Activated CD4-positive, alpha-beta T cell treated with anti-CD3 and anti-CD28 coated beads, Interleukin-2, Interleukin-6, amounts not matched to agents 100 ng/mL and 50 ng/mL, durations not matched to agents 16 hours and 8 hours (primary cell): Measurements from ENCODE around the gene C8B.
A peak's percentile ranks its signal among the peaks of the same experiment; 100 is the strongest.

Experiments
- DNase-seq: peaks from one replicate; pipeline ENCODE4 v3.0.0-alpha.2; 2020

Gene C8B

DNA sequence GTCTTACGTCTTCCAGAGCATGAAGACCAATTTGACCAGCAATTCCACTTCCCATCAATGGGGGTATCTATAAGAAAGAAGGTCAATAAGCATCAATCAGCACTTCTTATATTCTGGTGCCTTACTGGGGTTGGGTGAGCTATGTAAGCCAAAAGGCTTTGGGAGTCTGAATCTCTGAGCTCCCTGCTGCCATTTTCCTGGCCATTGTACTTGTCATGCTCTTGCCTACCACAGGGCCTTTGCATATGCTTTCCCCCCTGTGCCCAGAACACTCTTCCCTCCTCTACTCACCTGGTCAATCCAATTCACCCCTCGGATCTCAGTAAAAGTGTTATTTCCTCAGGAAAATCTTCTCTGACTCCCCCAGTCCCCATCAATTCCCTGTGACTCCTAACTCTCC lies 36.3 kb downstream of the C8B start:
- no peak for DNase-seq

DNA sequence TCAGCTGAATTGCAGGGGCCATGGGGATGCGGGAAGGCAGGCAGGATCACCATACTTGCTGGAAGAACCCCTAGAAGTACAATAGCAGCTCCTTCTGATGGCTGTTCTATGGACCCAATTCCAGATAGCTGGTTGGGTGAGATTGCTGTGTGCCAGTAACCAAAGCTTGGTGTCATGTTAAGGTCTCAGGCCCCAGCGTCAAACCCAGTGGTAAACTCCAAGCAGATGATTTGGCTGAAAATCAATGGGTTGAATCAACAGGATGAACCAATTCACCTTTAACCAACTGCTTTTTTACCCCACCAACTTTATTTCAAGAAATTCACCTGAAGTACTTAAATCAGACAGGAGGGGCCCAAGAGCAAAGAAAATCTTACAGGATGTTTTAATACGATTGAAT lies 37.8 kb downstream of the C8B start:
- DNase-seq: no peak

DNA sequence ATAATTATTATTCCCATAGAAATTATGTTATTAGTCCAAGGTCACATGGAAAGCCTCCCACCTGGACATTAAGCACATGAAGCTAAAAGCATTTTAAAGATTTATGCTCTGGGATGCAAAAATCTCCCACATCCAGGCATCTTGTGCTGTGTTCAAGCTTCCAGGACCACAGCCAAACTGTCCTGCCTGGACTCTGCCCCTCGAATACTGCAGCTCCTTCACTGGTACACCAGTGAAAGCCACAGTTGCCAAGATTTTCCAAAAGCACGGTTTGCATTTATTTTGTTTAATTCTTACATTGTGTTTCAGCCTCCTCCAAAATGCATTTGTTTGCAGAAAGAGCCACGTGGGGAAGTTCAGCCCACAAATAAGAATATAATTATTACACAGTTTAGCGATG lies 38.6 kb downstream of the C8B start:
- DNase-seq: no peak

DNA sequence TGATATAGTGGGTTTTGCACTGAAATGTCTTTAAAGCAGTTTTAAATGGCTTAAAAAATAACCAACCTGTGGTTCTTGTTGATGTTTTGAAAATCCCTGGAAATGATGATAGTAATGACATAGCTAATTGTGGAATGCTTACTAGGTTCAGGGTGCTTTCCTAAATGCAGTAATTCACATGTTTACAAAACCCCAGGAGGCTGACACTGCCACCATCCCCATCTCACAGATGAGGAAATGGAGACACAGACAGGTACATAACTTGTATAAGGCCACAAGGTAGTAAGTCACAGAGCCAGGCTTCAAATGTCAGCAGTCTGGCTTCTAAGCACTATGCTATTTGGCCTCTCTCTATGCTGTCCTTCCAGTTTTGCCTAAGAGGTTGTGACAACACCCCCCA lies 40.6 kb downstream of the C8B start:
- DNase-seq: no peak

DNA sequence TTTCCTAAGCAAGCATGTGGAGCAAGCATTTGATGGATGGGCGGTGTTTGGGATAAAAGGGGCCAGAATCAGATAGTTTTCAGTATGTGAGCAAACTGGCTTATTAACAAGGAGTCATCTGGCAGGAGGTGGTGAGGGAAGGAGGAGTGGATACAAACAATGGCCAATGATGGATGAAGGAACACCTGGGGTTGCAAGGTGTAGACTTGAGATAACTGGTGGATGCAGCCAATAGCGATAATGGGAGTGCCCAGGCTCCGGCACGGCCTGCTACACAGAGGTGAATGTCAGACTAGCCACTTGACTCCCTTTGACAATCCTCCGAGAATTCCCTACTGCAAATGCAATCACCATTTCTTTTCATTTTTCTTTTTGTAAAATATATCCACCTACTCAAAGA lies 41.7 kb downstream of the C8B start:
- no peak for DNase-seq

DNA sequence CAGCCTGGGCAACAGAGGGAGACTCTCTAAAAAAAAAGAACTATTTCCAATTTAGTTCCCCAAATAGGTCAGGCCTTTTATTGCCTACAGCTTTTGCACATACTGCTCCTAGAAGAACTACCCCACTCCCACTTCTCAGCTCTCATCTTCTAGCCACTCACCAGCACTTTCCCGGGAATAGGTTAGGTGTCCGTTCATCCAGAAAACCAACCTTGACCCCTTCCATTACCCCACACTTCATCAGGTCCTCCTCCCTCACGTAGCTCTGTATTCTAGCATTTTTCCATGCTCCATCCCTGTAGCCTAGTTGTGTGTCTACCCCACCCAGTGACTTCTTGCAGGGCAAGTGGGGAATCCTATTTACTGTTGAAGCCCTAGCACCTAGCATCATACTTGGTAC lies 42.6 kb downstream of the C8B start:
- DNase-seq: no peak

DNA sequence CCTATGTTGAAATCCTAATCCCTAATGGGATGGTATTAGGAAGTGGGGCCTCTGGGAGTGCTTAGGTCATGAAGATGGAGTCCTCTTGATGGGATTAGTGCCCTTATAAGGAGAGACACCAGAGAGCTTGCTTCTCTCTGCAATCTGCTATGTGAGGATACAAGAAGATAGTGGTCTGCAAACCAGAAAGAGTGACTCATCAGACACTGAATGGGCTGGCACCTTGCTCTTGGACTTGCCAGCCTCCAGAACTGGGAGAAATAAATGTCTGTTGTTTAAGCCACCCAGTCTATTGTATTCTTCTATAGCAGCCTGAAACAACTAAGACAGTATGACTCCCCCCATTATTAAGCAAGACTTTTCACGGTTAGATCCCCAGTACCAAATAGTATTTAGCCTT lies 43.3 kb downstream of the C8B start:
- DNase-seq: no peak

DNA sequence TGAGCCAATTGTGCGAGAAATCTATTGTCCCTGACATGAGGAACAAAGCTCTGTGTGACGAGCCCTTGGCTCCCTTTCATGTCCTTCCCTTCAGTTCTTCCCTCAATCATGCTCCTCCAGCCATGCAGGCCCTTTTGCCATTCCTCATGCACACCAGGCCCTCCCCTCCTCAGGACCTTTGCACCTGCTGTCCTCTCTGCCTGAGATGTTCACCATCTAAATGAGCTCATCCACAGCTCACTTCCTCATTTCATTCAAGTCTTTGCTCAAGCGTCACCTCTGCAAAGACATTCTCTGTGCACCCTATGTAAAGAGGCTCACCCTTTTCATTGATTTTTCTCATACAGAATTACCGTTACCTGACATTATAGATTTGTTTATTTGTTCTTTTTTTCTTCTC lies 43.7 kb downstream of the C8B start:
- no peak for DNase-seq

DNA sequence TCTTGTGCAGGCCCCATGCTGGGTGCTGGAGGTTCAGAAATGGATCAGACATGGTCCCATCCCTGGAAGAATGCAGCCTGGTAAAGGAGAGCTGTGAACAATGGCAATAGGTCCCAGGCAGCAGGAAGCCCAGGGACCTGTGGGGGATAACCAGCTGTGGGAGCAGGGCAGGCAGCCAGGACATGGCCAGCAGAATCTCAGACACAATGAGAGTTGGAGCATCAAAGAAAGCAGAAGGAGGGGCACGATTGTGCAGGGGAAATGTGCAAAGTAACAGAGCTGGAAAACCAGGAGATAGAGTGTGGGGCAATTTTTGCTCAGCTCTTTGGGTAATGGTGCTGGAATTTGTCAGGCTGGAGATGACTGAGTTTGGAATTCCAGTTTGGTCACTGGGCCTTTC lies 44.3 kb downstream of the C8B start:
- no peak for DNase-seq

DNA sequence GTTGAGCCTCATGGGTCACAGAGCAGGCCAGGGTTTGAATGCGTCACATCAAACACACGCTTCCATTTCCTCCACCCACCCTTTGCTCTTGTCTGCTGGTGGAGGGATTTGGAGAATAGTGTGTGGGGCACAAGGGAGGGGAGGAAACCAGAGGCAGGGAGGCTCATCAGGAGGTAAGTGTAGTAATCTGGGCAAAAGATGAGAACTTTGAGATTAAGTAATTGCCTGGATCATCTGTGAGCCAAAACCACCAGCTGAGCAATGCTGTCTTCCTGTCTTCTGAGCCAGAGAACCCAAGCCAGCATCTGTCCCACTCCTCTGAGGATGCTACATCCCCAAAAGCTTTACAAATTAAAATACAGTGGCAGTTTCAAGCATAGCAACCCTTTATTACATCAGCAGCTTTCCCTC lies 45.2 kb downstream of the C8B start:
- DNase-seq: no peak

DNA sequence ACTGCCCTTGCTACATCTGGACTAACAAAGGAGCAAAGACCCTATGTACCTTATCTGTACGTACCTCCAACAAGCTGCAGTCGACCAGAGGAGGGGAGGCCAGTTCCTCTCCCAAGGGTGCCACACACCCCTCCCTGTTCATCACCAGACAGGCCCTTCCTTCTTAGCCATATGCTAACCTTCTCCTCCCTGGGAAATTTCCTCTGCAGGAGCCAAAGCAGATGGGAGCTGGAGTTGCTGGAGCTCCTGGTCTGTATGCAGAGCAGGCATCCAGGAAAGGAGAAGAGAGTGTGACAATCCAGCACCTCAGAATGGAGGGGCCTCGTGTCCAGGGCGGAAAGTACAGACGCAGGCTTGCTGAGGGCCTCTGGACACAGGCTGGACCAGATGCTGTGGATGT lies 48.5 kb downstream of the C8B start:
- DNase-seq: no peak

DNA sequence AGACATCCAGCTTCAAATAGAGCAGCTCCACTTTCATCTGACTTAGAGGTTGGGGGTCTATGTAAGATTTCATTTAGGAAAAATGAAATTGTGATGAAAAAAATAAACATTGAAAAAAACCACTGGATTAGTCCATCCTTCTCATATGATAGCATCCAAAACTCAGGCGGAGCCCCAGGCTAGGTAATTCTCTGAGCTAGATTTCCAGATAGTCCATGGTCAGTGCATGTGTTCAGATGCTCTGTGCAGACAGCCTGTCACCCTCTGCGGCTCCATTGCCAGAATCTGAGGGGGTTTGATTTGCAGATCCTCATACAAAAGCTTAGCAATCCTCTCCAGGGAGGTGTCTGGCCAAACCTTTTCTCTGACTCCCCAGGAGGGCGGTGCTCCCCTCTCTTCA lies 49.2 kb downstream of the C8B start:
- no peak for DNase-seq

DNA sequence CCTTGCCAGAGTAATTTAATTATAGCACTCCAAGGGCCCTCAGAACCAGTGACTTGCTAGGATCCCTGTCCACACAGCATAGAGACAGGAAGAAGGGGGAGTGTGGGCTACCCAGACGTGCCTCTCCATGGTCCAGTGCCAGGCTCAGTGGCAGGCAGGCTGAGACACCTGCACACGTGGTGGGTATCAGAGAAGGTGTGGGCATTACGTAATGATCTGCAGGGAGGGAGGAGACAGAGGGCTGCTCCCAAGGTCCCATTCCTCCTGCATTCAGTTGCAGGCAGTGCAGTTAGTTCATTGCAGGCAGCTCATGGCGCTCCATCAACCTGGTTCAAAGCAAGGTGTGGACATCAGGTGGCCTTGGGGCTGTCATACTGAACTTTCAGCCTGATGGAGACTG lies 49.9 kb downstream of the C8B start:
- no peak for DNase-seq

DNA sequence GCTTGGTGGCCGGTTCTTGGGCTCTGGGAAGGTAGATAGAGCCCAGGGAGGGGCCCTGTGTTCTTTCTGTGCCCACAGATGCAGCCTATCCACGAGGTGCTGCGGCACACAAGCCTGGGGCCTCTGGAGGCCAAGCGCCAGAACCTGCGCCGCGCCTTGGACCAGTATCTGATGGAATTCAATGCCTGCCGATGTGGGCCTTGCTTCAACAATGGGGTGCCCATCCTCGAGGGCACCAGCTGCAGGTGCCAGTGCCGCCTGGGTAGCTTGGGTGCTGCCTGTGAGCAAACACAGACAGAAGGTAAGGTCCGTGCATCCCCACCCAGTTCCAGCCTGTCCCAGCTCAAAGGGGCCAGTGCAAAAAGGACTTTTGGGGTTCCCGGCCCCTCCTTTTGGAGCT lies 53.5 kb downstream of the C8B start:
- DNase-seq: no peak

DNA sequence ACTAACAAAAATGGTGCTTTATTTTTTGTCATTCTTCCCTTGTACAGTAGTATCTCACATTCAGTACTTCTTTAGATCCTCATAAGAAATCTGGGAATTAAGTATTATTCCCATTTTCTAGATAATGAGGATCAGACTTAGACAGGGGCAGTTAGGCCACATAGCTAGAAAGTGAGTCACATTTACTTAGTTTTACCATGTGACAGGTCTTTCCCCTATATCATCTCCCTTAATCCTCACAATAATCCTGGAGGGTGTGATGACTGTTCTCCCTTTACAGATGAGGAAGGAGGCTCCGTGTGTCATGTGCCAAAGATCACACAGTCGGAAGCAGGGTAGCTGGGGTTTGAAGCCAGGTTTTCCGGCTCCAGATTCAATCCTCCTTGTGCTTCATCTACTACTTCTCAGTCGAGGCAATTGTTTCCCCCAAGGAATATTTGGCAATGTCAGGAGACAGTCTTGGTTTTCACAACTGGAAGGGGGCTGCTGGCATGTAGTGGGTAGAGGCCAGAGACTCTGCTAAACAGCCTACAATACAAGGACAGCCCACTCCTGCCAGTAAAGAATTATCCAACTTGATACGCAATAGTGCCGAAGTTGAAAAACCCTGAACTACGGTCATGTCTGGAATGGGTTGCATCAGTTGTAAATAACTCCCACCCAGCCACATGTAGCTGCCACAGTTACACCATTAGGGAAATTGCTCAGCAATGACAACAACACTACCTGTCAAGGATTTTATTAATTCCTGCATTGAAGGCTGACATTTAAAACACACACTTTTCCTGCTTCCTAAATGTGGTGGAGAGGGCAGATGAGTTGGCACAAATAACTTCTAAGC lies 54.5 kb downstream of the C8B start:
- no peak for DNase-seq

DNA sequence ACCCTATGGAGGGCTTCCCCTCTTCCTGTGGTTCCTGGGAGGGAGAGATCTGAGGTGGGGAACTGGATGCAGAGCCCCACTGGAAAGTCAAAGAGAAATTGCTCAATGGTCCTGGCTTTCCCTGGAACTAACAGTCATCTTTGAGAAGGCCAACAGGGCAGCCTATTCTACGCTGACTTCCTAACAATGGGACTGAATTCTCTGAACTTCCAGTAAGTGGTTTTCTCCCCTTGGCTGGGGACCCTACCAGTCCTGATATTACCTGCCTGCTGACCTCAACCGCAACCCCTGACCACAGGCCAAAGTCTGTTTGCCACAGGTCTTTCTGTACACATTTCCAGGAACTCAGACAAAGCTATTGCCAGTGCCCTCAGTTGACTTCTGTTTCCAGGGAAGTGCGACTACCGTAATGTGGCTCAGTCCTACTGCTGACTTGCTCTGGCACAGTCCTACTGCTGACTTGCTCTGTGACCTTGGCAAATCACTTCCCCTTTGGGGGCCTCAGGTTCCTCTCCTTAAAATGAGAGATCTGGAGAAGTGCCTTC lies 55.3 kb downstream of the C8B start:
- DNase-seq: peak; percentile 1

DNA sequence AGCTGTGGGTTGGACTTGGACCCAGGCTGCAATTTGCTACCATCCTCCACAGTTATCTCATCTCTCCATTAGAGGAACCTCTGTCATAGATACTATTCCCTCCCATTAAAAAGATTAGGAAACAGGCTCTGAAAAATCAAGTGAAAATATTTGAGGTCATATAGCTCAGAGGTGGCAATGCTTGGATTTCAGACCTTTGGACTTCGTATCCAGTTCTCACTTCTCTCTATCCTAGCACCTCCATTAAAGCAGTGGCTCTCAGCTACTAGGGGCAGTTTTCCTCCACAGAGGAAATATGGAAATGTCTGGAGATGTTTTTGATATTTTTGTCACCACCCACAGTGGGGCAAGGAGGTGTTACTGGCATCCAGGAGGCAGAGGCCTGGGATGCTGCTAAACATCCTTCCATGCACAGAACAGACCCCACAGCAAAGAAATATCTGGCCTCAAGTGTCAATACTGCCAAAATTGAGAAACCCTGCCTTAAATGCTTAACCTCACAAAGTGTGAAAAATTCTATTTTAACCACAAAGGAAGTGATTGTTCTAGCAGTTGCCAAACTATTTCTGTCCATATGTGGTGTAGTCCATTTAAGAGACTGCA lies 57.1 kb downstream of the C8B start:
- no peak for DNase-seq

DNA sequence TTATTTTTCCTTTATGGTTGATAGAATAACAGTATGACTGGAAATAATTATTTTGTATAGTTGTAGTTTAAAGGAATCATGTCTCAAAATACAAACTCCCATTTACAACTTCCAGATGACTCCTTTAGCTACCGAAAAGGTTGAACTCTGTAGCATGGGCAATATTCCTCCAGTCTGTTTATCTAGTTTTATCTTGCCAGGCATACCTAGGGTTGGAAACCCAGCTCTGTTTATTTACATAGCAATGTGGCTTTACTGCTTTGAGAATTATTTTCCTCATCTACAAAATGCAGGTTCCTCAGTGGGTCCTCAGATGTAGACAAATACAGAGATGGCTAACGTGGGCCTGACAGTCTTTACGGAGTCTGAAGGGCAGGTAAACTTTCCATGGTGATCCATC lies 60.1 kb downstream of the C8B start:
- no peak for DNase-seq

DNA sequence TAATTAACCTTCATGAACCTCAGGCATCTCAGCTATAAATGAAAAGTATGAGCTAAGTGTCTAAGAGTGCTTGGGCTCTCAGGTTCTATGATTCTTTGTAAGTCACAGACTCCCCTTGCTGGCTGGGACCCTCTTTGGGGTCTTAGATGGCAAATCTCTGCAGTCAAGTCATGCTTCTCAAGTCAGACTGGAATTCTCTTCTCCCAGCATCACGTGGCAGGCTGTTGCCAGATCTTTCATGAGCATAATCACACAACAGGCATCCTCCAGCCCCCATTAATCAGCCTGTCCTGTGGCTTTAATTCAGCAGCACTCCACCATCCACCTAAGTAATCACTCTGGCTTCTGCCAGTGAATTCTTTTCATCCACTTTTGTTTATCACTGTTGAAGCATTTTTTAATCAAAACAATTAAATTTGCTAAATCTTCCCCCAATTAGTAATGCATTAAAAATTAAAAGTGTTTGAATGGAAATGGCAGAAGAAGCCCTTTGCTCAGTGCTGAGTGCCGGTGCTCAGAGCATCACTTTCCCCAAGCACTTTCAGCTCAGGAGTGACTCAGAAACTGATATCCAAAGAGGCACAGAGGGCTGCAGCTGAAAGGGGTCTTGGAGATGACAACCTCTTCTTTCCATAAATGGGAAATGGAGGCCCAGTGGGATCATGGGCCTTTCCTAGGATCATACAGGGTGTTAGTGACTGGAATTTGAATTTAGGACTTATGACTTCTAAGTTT lies 61.0 kb downstream of the C8B start:
- DNase-seq: no peak

DNA sequence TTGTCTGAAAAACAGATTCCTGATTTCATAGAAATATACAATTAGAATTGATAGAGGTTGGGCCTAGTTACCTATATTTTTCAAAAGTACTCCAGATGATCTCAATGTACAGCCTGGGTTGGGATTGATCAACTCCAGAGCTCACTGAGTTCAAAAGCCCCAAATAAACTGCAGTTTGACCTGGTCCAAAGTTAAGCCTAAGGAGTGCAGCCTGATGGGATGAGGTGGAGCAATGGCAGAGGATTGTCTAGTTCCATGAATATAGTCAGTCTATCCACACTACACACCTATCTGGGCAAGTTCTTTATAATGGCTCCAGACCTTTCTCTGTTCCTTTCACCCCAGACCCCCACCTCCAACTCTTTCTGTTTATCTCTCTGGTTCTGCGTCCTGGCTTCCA lies 62.0 kb downstream of the C8B start:
- DNase-seq: no peak

DNA sequence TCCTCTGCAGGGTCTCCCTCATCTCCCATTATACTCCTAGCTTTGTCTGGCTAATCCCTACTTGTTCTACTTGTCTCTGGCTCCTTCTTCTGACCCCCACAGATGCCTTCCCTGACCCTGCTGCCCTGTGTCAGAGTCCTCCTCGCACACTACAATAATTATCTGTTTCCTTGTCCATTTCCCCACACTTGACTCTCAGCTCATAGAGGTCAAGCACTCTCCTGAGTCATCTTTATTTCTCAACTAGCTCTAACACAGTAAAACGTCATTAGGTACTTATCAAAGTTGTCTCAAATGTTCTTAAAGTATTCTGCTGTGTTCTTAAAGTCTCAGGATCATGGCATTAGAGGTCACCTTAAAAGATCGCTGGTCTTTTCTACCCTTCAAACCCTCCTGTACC lies 64.1 kb downstream of the C8B start:
- DNase-seq: no peak

DNA sequence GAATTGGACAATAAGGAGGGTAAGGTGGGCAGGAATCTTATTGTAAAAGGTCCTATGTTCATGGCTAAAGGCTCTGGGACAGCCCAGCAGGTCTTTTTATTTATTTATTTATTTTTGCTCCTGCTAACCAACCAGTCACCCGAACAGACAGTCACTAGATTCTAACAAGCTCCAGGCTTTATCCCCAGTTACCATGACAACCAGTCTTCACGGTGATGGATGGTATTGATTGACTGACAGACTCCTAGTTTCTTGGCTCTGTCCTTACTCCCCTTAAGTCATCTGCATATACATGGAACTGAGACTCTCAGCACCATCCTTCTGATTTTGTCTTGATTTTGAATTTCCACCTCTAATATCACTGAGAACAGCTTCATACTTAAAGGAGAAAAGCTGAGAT lies 66.9 kb downstream of the C8B start:
- no peak for DNase-seq

DNA sequence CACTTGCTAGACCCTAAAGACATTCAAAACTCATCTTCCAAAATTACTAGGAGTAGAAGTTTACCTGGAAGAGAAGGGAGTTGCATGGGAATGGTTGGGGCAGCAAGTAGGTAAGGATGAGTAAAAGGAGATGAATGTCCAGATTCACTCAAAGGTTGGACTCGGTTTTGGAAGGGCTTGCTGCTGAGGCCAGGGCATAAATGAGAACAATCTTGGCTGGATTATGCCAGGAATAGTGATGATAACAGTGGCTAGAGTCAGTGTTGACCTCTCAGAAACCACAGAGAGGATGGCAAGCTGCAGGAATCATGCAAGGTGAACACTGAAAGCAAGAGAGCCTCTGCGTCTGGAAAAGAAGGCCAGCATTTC lies 67.8 kb downstream of the C8B start:
- no peak for DNase-seq
